ENCODE measurements around the gene UCN2. TPM values are rescaled to one million over a fixed set of nuclear protein-coding genes. Genes with fewer than 3 reads are reported as not detected.
A peak's percentile ranks its signal among the peaks of the same experiment; 100 is the strongest.
"Not testable (repeated sequence)": the region's sequence is repeated elsewhere in the genome, so short reads cannot be mapped to it uniquely, and the experiment has no call there.

UCN2 gene
- total RNA-seq, 1 donor from 2014 or later = 1.4 TPM

GRCh38 chr3:48552111-48552951 is 11.2 kb downstream of the UCN2 start:
- Mint-ChIP-seq H3K27me3 (no peaks in the 10 kb centered on the region), H3K27ac (peak overlapping the region; percentile 90)

GRCh38 chr3:48551651-48552050 is 11.9 kb downstream of the UCN2 start:
- Mint-ChIP-seq H3K27ac (peak overlapping the region; percentile 90), H3K36me3 (ENCODE audit: insufficient read depth) (peaks cover 17% of the 10 kb centered on the region), H3K4me1 (ENCODE audit: low read depth) (peaks cover 41% of the 10 kb centered on the region)
- H3K4me3 Mint-ChIP-seq (ENCODE audit: low read depth); DNase-seq (ENCODE audit: low spot score, unreplicated experiment); H3K27me3 Mint-ChIP-seq; H3K9me3 Mint-ChIP-seq (ENCODE audit: low read depth): not testable (repeated sequence)

More at GRCh38 chr3:48552111-48552951, 11.2 kb downstream of the UCN2 start:
- peak; percentile 37 for DNase-seq (ENCODE audit: low spot score, unreplicated experiment)
- Mint-ChIP-seq H3K4me3 (ENCODE audit: low read depth) (peak overlapping the region; percentile 17), H3K36me3 (ENCODE audit: insufficient read depth) (peaks cover 13% of the 10 kb centered on the region), H3K9me3 (ENCODE audit: low read depth) (no peaks in the 10 kb centered on the region), H3K4me1 (ENCODE audit: low read depth) (peaks cover 41% of the 10 kb centered on the region)
- no peak for TF ChIP-seq CTCF (IDR thresholded peaks at IDR 0.05; ENCODE audit: unreplicated experiment)

- Mint-ChIP-seq H3K9me3 (ENCODE audit: low read depth) (no peaks in the 10 kb centered on the region), H3K27me3 (no peaks in the 10 kb centered on the region), H3K27ac (peak overlapping the region; percentile 78), H3K4me1 (ENCODE audit: low read depth) (peaks cover 25% of the 10 kb centered on the region), H3K4me3 (ENCODE audit: low read depth) (no peak overlapping the region), H3K36me3 (ENCODE audit: insufficient read depth) (peaks cover 19% of the 10 kb centered on the region)
- DNase-seq (ENCODE audit: low spot score, unreplicated experiment) = peak; percentile 74
- peak; percentile 87 for TF ChIP-seq CTCF (IDR thresholded peaks at IDR 0.05; ENCODE audit: unreplicated experiment)
Observed at GRCh38 chr3:48548729-48549705, 14.6 kb downstream of the UCN2 start.

GRCh38 chr3:48548126-48548525 is 15.5 kb downstream of the UCN2 start:
- H3K27ac Mint-ChIP-seq = no peak overlapping the region
- H3K36me3 Mint-ChIP-seq (ENCODE audit: insufficient read depth) = peaks cover 22% of the 10 kb centered on the region
- H3K4me3 Mint-ChIP-seq (ENCODE audit: low read depth) = no peak overlapping the region
- peaks cover 17% of the 10 kb centered on the region for H3K4me1 Mint-ChIP-seq (ENCODE audit: low read depth)
- no peaks in the 10 kb centered on the region for H3K27me3 Mint-ChIP-seq
- TF ChIP-seq CTCF (IDR thresholded peaks at IDR 0.05; ENCODE audit: unreplicated experiment) = no peak
- no peaks in the 10 kb centered on the region for H3K9me3 Mint-ChIP-seq (ENCODE audit: low read depth)
- no peak for DNase-seq (ENCODE audit: low spot score, unreplicated experiment)

- Mint-ChIP-seq H3K9me3 (ENCODE audit: low read depth) (no peaks in the 10 kb centered on the region), H3K4me3 (ENCODE audit: low read depth) (no peak overlapping the region), H3K27ac (no peak overlapping the region), H3K36me3 (ENCODE audit: insufficient read depth) (peaks cover 25% of the 10 kb centered on the region), H3K27me3 (no peaks in the 10 kb centered on the region), H3K4me1 (ENCODE audit: low read depth) (peaks cover 6% of the 10 kb centered on the region)
- no peak for TF ChIP-seq CTCF (IDR thresholded peaks at IDR 0.05; ENCODE audit: unreplicated experiment)
- no peak for DNase-seq (ENCODE audit: low spot score, unreplicated experiment)
Observed at GRCh38 chr3:48546203-48546829, 17.3 kb downstream of the UCN2 start.
